Fibroblast of pulmonary artery (primary cell): ENCODE results near the gene JPH2.
"Not testable (repeated sequence)": the region's sequence is repeated elsewhere in the genome, so short reads cannot be mapped to it uniquely, and the experiment has no call there.

Experiments used
- DNase-seq: peaks from one replicate; pipeline ENCODE4 v3.0.0-alpha.2; 2010; ENCODE audit warnings: low read depth
- H3K4me3 ChIP-seq: replicated peaks from 2 replicates; pipeline ENCODE4 v1.5.1; 2011; ENCODE audit warnings: low read depth, mild to moderate bottlenecking, control low read depth, low read length, moderate library complexity
- TF ChIP-seq, protein P1 (sequence below): IDR thresholded peaks from 2 replicates; pipeline ENCODE4 v1.5.1; 2011; ENCODE audit warnings: mild to moderate bottlenecking, control low read depth, low read length, inconsistent platforms; ENCODE audit errors: missing control alignments

JPH2 gene

GRCh38 chr20:44187054-44187771 lies at the start of gene JPH2:
Gene JPH2, minus strand, starts transcription at chr20:44187188. Its CDS starts 483 bp downstream, at chr20:44186705.
- peak; percentile 62 for DNase-seq
- peak within 1 kb of the TSS; percentile 45 for H3K4me3 ChIP-seq
- TF ChIP-seq, protein P1, sequence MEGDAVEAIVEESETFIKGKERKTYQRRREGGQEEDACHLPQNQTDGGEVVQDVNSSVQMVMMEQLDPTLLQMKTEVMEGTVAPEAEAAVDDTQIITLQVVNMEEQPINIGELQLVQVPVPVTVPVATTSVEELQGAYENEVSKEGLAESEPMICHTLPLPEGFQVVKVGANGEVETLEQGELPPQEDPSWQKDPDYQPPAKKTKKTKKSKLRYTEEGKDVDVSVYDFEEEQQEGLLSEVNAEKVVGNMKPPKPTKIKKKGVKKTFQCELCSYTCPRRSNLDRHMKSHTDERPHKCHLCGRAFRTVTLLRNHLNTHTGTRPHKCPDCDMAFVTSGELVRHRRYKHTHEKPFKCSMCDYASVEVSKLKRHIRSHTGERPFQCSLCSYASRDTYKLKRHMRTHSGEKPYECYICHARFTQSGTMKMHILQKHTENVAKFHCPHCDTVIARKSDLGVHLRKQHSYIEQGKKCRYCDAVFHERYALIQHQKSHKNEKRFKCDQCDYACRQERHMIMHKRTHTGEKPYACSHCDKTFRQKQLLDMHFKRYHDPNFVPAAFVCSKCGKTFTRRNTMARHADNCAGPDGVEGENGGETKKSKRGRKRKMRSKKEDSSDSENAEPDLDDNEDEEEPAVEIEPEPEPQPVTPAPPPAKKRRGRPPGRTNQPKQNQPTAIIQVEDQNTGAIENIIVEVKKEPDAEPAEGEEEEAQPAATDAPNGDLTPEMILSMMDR = no peak

DNA sequence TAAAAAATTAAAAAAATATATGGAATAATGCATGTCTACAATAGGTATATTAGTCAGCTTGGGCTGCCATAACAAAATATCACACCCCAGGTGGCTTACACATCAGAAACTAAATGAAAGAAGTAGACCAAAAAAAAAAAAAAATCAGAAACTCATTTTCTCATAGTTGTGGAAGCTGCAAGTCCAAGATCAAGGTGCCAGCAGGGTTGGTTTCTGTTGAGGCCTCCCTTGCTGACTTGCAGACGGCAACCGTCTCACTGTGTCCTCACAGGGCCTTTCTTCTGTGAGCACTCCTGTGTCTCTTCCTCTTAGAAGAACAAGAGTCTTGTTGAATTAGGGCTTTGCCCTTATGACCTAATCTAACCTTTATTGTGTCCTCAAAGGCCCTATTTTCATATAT lies 48.7 kb upstream of the JPH2 start:
- TF ChIP-seq, protein P1 = no peak
- H3K4me3 ChIP-seq = no peak overlapping the region
- DNase-seq = no peak

GRCh38 chr20:44234566-44235317 lies 47.8 kb upstream of the JPH2 start:
- H3K4me3 ChIP-seq = no peak overlapping the region
- TF ChIP-seq, protein P1 = no peak
- no peak for DNase-seq

DNA sequence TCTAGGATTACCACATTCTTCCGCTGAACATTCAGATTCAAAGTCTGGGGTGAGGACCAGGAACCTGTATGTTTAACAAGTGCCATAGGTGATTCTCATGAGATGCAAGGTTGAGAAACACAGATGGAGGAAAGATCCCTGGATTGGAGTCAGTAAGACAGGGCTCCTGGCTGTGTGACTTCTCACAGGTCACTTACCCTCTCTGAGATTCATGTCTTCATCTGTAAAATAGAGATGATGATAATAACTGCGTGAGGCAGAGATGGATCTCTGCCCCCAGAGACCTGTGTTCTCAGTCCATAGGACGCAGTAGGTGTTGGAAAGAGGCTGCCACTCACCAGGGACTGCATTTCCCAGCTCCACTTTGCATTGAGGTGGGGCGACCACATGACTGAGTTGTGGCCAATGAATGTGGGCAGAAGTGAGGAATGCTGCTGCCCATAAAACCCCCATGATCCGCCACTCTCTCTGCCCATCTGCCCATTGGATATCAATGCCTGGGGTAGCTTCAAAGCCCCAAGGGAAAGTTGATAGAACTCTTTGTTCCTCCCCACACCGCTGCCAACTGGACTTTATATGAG lies 46.5 kb upstream of the JPH2 start:
- DNase-seq = no peak
- no peak overlapping the region for H3K4me3 ChIP-seq
- TF ChIP-seq, protein P1 = no peak

DNA sequence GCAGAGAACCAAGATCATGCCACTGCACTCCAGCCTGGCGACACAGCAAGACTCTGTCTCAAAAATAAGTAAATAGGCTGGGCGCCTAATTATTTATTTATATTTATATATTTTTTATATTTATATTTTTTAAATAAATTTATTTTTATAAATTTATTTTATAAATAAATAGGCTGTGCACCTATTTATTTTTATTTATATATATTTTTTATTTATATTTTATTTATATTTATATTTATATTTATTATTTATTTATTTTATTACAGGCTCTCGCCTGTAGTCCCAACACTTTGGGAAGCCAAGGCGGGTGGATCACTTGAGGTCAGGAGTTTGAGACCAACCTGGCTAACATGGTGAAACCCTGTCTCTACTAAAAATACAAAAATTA lies 45.5 kb upstream of the JPH2 start:
- not testable (repeated sequence) for H3K4me3 ChIP-seq, DNase-seq

GRCh38 chr20:44231713-44232468 lies 44.9 kb upstream of the JPH2 start:
- no peak for DNase-seq
- TF ChIP-seq, protein P1 = no peak
- H3K4me3 ChIP-seq = no peak overlapping the region

DNA sequence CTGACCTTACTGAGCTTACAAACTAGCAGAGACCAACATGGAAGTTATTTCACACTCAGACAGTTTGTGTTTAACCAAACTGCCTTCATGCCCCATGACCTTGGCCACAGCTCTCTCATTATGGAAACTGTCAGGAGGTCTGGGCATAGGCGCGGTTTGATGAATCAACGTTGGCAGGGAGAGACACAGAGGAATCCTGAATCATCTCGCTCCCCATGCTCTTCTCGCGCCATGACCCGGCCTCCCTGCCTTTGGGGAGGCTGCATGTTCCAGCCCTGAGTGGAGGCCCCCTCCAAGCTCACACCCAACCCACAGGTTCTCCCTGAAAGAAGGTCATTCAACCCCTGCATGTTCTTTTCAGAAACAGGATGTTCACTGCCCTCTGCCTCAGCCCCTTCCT lies 44.2 kb upstream of the JPH2 start:
- no peak overlapping the region for H3K4me3 ChIP-seq
- TF ChIP-seq, protein P1 = no peak
- no peak for DNase-seq
